Inferior parietal cortex (tissue), 1 donor: Measurements from ENCODE around the gene EDIL3.
A peak's percentile ranks its signal among the peaks of the same experiment; 100 is the strongest.
"Not testable (repeated sequence)": the region's sequence is repeated elsewhere in the genome, so short reads cannot be mapped to it uniquely, and the experiment has no call there.

Experiments used
- DNase-seq: peaks from one replicate; pipeline ENCODE4 v3.0.0-alpha.2; 2016; ENCODE audit errors: extremely low spot score

The EDIL3 gene

GRCh38 chr5:84299959-84300358, 84.7 kb downstream of the EDIL3 start:
- DNase-seq: no peak

GRCh38 chr5:84298628-84299027, 86.1 kb downstream of the EDIL3 start:
- no peak for DNase-seq

GRCh38 chr5:84297641-84298040, 87.0 kb downstream of the EDIL3 start:
- DNase-seq: not testable (repeated sequence)

GRCh38 chr5:84292788-84293653, 91.7 kb downstream of the EDIL3 start:
- no peak for DNase-seq

GRCh38 chr5:84292000-84292642, 92.6 kb downstream of the EDIL3 start:
- DNase-seq: peak; percentile 70

- no peak for DNase-seq
Observed at GRCh38 chr5:84290673-84291072, 94.0 kb downstream of the EDIL3 start.

GRCh38 chr5:84290161-84290560, 94.5 kb downstream of the EDIL3 start:
- DNase-seq: peak; percentile 61

- DNase-seq: no peak
Observed at GRCh38 chr5:84287951-84288350, 96.7 kb downstream of the EDIL3 start.

- no peak for DNase-seq
Observed at GRCh38 chr5:84286662-84287061, 98.0 kb downstream of the EDIL3 start.

- DNase-seq: no peak
Observed at GRCh38 chr5:84285641-84286637, 98.7 kb downstream of the EDIL3 start.

- DNase-seq: no peak
Observed at GRCh38 chr5:84281383-84281782, 103.3 kb downstream of the EDIL3 start.

- DNase-seq: no peak
Observed at GRCh38 chr5:84279234-84279633, 105.4 kb downstream of the EDIL3 start.

GRCh38 chr5:84275609-84276008, 109.1 kb downstream of the EDIL3 start:
- no peak for DNase-seq

- DNase-seq: no peak
Observed at GRCh38 chr5:84274585-84275468, 109.9 kb downstream of the EDIL3 start.

- no peak for DNase-seq
Observed at GRCh38 chr5:84273517-84273883, 111.2 kb downstream of the EDIL3 start.

GRCh38 chr5:84272771-84273516, 111.7 kb downstream of the EDIL3 start:
- no peak for DNase-seq

- DNase-seq: no peak
Observed at GRCh38 chr5:84265739-84266550, 118.7 kb downstream of the EDIL3 start.

- DNase-seq: no peak
Observed at GRCh38 chr5:84265130-84265529, 119.5 kb downstream of the EDIL3 start.

- no peak for DNase-seq
Observed at GRCh38 chr5:84260939-84261338, 123.7 kb downstream of the EDIL3 start.
